Fibroblast of skin of left quadriceps (primary cell): ENCODE results near the gene VARS1.
A peak's percentile ranks its signal among the peaks of the same experiment; 100 is the strongest.
"Not testable (repeated sequence)": the region's sequence is repeated elsewhere in the genome, so short reads cannot be mapped to it uniquely, and the experiment has no call there.

Experiments used
- DNase-seq, 2 experiments: peaks; one replicate each; pipeline ENCODE4 v3.0.0-alpha.2; 2013; ENCODE audit warnings: low read depth in 2 of 2

VARS1 gene

DNA sequence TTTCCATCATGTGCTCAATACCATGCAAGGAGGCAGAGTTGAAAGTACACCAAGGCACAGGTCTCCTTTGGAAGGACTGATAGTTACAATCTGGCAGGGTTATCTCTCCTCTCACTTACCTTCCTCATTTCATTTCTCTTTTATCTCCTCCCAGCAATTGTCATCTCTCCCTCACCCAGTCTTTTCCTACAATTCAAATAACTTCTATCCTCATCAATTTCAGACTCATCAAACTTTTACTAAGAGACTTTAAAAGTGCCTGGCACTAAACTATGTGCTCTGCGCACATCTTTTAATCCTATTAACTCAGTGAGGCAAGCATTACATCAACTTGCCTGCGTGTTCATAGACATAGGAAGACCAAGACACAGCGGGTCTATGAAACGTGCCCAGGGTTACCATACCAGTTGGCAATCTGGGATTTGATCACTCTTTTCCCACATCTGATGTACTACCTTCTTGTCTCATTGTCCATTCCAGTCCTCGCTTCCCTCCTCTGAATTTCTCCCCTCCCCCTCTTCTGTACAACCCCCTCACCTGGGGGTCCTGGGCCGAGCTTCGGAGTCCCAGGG, 1.2 kb downstream of the VARS1 start:
- no peak for DNase-seq

DNA sequence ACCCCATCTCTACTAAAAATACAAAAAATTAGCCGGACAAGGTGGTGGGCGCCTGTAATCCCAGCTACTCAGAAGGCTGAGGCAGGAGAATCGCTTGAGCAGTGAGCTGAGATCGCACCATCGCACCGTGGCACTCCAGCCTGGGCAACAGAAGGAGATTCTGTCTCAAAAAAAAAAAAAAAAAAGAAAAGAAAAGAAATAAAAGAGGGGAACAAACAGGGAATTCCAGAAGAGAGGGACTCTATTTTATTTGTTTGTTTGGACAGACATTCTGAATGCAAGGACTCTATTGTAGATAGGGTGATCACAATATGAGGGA, 1.7 kb downstream of the VARS1 start:
- not testable (repeated sequence) for DNase-seq

DNA sequence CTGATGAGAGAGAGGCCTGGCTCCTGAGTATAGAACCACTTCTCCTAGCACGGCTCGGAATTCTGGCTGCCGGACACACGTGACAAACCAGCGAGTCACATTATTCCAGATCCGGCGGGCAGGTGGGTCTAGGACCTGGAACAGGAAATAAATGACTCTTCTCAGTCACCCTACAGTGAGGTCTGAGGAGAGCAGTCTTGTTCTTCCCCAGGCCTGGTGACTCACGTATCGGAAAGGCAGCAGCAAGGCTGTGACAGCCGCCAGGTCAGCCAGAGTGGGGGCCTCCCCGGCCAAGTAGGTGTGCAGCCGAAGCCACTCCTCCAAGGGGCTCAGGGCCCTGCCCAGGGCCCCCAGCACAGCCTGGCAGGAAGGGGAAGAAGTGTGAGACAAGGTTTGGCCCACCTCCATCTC, 2.8 kb downstream of the VARS1 start:
- DNase-seq, result no peak

DNA sequence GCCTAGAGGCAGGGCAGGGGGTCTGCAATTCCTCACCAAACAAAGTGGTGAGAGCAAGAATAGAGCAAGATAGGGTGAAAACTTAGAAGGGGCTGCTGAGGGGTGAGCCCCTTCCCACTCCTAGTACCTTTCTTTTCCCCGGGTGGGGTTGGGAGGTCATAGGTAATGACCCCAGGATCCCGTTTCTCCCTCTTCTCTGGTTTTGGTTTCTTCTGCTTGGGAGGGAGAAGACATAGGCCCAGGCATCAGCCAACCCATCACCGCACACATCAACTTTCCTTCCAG, 3.5 kb downstream of the VARS1 start:
- DNase-seq, result no peak

DNA sequence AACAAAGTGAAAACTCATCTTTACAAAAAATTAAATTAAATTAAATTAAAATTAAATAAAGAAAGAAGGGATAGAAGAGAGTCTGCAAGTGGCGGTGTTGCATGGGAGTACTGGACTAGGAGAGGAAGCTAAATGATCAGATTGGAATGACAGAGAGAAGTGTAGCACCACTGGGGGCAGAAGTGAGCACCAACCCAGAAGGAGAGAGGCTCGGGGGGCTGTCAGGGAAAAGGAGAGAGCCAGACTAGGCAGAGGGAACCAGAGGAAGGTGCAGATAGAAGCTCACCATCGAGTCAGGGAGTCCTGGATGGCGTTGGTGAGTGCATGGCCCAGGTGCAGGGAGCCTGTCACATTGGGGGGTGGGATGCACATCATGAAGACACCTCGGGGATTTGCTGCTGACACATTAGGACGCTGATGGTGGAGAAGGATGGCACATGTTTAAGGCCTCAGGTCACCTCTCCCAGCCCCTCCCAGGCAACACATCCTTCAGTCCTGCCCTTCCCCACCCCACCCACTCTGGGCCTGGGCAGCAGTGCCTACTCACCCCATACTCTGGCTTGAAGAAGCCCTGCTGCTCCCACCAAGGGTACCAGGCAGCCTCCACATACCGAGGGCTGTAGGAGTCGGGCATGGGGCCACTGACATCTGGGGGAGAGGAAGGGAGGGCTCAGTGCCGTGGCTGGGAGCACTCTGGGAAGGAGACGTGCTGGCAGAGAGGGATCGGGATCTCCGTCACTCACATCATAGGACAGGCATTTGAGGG, 4.0 kb downstream of the VARS1 start:
- peak in 1 of 2 experiments; percentile 24 for DNase-seq

DNA sequence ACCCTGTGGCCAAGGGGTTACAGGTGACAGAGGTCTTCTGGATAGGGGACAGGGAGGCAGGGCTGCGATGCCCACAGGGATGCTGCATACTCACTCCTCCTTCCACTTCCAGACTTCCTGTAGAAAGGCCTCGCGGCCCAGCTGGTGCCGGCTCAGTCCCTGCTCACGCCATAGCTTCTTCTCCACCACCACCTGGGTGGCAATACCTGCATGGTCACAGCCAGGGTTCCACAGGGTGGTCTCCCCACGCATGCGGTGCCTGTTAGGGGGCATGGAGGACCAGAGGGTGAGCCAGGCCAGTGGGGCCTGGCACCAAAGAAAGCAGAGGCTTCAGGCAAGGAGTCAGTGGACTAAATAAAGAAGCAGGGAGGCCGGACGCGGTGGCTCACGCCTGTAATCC, 10.1 kb downstream of the VARS1 start:
- DNase-seq, result no peak

DNA sequence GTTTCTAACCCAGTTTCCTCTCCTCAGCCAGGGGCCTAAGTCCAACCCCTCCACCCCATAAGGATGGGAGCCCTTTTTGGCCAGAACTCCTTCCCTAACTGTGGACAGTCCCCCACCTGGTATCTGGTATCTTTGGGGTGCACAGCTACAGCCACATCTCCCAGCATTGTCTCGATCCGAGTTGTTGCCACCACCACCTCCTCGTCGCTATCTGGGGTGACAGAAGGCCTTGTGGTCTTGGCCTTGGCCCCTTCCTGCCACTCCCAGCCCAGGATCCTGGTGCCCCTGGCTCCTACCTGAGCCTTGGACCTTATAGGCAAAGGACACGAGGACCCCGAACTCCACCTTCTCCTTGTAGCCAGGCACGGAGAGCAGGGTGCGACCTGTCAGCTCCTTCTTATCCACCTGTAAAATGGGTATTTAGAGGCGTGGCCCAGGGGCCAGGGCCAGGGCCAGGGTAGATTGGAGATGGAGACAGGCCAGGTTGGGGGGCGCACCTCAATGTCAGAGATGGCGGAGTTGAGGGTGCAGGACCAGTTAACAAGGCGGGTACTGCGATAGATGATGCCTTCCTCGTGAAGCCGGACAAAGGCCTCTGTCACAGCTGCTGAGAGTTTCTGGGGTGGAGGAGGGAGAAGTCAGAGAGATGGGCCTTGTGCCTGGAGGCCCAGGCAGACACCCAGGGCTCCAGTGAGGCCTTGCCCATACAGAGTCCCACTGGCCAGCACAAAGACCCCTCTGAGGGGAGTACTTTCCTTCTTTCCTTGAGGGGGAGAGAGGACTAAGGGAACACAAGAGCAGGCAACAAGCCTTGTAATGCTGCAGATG, 11.2 kb downstream of the VARS1 start:
- DNase-seq, result no peak

DNA sequence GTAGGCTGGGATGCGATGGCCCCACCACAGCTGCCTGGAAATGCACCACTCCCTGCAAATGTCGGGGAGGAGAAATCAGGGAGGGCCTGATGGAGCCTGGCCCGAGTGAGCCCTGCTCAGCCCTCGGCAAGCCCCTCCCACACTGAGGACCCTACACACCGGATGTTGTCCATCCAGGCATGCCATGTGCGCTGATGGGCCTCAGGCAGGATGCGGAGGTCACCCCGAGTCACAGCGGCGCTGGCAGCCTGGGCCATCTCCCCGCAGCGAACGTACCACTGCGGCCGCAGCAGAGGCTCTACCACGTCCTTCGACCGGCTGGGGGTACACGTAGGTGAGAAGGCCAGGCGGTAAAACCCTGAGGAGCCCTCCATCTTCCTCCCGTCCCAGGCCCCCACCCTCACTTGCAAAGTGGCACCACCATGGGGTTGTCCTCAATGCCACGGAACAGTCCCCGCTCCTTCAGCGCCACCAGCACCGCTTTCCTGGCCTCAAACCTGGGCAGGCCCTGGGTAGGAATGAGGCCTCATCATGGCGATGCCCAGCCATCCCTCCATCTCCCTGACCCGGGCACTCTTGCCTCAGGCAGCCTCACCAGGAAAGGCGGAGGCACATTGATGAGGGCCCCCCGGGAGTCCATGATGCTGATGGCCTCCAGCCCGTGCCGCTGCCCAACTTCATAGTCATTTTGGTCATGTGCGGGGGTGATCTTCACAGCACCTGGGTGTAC, 13.3 kb downstream of the VARS1 start:
- no peak for DNase-seq

DNA sequence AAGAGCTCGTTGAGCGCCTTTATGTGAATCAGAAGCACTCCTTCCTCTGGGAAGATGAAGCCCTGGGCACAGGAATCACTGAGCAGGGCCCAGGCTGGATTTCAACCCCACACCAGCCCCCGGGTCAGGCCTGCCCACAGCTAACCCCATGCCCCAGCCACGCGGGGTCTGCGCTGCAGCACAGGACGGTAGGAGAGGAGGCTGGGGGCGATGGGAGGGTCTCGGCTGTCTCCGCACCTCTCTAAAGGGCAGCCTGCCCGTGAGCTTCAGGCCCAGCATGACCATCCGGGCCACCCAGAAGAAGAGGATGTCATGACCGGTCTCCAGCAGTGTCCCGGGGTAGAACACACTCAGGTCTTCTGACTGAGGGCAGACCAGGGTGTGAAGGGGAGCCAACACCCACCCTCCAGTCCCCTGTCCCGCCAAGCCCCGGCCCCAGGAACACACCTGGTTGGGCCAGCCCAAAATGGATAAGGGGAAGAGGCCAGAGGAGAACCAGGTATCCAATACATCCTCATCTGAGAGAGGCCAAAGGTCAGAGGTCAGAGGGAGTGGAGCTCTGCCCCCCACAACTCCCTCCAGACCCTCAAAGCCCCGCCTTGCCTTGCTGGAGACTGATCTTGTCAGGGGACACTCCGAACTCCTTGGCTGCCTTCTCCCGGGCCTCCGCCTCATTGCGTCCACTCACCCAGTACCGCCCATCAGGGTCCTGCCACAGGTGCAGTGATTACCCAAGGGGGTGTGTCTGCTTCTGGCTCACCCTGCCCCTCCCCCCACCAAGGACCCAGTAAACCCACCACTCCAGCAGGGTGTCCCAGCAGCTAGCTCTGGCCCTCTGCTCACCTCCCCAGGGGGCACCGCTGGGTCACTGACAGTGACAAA, 14.1 kb downstream of the VARS1 start:
- DNase-seq, result no peak

DNA sequence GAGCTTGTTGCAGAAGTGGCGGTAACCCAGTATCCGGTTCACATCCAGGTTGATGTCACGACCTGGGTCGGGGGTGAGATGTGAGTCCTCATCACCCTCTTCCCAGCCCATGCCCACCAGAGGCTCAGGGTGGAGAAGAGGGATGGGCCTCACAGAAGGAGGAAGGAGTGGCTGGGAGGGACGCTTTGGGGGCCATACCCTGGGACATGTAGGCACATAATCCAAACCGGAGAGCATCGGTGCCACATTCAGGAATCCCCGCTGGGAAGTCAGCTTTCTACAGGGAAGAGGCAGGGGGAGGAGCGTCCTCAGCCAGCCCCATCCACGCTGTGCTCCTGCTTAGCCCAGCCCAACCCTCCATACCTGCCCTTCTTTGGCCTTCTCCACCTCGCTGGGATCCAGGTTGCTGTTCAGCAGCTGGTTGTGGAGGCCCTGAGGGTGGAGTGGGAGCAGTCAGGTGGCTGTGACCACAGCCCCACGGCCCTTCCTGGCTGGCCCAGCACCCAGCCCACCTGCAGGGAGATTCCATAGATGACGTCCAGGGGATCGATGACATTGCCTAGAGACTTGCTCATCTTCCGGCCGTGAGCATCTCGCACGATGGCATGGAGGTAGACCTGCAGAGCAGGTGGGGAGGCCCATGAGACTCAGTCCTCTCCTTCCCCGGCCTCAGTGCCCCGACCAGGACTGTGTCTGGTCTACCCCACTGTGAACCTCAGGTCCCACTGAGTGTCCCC, 14.9 kb downstream of the VARS1 start:
- DNase-seq, result no peak

DNA sequence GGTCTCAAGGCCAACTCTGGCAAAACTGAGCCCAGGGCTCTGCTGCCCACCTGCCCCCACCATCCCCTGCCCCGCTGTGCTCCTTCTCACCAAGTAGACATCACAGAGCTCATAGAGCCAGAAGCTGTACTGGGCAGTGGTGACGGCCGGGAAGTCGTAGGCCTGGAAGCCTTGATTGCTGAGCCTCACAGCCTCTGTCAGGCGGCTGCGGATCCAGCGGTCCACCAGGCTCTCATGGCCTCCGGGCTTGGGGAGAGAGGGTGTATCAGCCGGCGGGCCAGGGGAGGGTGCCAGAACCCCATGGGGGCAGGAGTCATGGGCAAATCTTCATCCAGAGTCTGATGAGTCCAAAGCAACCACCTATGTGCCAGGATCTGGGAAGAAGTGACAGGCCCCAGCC, 15.6 kb downstream of the VARS1 start:
- DNase-seq, result no peak

DNA sequence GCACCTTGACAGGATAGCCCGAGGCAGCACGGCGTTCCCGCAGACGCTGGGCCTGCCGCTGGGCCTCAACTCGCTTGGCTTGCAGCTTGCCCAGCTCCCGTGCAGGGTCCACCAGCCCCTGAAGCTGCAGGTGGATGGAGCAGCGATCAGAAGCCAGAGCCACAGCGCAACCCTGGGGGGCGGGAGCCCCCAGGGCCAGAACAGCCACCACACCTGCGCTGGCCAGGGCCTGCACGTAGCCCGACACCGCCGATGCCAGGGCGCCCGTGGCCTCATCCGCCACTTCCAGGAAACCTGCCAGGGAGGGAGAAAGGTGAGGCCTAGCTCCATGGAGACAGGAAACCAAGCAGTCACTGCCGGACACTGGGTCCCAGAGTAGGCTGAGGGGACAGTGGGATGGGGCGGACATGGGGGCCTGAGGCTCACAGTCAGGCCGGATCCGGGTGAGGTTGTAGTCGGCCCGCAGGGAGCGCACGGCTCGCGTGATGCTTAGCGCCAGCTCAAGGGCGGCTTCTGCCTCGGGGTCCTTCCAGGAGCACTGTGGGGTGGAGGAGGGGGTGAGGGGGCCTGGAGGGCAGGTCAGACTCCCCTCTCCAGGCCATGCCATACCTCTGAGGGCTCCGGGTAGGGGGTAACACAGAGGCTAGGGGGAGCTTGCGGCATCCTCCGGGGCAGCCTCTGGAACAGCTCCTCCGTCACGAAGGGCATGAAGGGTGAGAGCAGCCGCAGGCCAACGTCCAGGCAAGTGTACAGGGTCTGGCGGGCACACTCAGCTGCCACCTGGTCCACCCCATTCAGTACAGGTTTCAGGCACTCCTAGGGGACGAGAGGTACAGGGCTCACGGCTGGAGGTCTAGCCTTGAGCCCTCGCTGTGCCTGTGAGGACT, 16.3 kb downstream of the VARS1 start:
- DNase-seq, result no peak

DNA sequence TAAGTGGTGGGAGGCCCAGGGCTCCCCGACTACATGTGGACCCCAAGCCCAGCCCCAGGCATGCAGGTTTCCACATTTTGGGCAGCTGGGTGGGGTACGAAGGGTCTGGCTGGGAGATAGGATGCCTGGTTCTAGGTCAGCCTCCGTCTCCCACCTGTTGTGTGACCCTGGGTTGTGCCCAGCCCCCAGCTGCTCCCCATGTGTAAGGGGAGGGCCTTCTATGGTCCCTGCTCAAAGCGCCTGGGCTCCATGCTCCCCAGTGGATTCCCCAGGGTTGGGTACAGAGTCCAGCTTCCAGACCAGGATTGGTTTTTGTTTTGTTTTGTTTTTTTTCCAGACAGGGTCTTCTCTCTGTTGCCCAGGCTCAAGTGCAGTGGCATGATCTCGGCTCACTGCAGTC, 17.4 kb downstream of the VARS1 start:
- no peak for DNase-seq

DNA sequence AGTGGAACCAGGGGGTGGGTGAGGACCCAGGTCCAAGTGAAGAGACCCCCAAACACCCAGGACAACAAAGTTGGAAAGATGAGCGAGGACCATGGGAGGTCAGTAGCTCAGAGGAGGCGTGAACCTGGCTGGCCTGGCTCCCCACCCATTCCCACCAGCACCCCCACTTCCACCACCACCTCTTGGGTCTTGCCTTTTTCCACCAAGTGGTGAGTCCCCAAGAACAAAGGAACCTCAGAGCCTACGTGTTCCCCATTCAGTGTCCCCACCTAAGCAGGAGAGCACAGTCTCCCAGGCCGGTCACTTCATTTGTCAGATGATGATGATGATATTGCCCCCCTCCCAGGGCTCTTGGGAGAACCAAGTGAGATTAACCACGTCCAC, 17.9 kb downstream of the VARS1 start:
- DNase-seq, result no peak

DNA sequence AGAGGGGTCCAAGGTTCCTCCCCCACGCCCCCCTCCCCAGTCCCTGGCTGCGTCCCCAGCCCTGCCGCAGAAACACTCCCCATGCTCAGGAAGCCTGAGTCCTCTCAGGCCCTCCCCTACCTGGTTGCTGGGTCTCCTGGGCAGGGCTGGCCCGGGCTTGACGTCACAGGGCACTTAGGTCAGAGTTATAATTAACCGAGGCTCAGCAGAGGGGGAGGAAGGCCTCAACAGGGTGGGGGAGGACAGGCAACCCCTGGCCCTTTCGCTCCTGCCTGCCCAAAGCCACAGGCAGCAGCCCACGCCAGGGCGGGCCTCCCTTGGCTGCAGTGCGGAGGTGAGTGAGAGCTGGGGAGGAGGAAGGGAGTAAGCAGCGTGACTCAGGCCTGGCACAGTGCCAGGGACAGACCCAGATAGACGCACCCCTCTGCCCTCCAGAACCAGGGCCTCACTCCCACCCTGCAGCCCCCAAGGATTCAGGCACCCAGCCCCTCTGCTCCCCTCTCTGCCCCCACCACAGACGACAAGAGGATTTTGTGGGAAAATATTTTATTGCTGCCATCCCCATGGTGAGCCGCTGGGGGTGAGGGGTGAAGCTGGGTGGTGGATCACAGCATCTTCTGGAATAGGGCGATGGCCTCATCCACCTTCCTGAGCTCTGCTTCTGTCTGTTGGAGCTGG, 18.4 kb downstream of the VARS1 start, which contains the start of gene VWA7:
TSS of gene VWA7 (minus strand) at position 340 of the 678 bp plus-strand sequence. CDS start 549 bp downstream, outside the sequence.
- DNase-seq, result peak in 1 of 2 experiments; percentile 12

DNA sequence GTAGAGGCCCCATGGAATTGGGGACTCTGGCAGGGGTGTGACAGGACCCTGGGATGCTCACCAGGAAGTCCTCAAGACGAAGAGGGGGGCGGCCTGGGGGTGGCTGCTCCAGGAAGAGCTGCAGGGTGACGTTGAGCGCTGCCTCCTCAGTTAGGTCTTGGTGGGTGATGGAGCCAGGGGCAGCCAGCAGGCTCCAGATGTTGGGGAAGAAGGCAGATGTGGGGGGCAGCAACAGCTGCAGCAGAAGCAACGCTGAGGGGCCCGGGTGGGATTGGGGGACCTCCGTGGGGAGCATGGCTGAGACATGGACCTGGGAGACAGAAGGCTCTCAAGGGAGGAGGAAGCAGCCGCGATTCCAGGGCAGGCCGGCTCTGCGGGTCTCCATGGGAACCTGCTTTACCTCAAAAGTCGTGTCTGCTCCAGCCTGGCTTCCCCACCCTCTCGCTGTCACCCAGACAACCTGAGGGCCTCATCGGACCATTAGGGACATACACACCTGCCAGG, 19.0 kb downstream of the VARS1 start:
- DNase-seq, result no peak

DNA sequence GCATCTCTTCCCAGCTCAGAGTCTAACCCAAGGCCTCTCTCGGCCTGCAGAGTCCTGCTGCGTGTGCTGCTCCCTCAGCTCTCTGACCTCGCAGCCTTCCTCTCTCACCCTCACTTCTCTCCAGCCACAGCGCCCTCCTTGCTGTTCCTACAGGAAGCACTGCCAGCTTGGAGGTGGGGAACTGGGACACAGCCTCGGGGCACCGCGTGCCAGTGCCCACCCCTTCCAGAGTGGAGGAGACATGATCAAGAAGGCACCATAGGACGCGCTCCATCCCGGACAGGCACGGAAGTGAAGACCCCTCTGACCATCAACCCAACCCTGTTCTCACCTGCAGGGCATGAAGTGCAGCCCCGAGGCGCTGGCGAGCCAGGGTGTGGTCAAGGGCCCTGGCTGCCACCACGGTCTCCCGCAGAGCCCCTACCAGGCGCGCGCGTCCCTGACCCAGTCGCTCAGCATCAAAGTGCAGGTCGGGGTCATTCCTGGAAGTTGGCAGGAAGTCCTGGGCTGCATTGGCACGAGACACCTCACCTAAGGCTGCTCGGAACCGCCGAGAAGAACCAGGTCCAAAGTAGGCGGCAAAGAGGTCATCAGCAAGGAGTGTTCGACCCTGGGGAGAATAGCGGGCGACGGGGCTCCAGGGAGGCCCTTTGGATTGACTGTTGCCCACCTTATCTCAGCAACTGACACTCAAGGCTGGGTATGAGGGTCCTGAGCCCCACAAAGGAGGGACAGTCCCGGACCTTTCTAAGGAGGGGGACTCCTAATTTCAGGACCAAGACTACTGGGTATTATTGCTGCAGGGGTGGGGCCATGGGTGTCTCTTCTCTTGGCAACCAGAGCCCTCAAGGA, 19.7 kb downstream of the VARS1 start:
- DNase-seq, result no peak

DNA sequence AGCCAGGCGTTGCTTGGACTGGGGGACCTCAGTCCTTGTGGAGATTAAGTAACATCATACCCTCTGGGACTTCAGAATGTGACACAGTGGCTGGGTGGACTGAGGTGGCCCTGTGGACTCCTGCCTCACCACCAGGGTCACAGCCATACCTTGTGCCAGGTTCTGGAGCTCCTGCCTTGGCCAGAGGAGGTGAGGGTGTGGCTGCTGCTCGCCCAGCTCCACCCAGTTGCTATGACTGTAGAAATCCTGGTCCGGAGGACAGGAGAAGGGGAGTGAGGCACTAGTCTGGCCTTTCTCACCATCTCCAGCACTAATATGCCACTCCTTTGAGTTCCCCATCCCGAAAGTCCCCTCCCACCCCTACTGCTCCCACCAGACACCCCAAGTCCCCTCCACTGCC, 20.4 kb downstream of the VARS1 start:
- no peak for DNase-seq
